ENCODE results near the gene MYO1F. TPM values are rescaled to one million over a fixed set of nuclear protein-coding genes. Genes with fewer than 3 reads are reported as not detected.
"Not testable (repeated sequence)": the region's sequence is repeated elsewhere in the genome, so short reads cannot be mapped to it uniquely, and the experiment has no call there.

MYO1F gene
- total and polyA plus RNA-seq, 10 of the 15 experiments (the other 5 are each of a cell fraction or from before 2014, with no cell fraction given) = 3.5 to 49.4 (median 31.3) TPM

- H3K36me3 ChIP-seq (ENCODE audit: control insufficient read depth in 2 of 2, insufficient read depth in 2 of 2, low read length in 1 of 2) = no peaks in the 10 kb centered on the region
- no peaks in the 10 kb centered on the region; the same call in 2 of the 3 replicates for H3K9me3 ChIP-seq (replicated peaks; ENCODE audit: control insufficient read depth, insufficient read depth, low read length)
- H3K27me3 ChIP-seq (replicated peaks in 1 of 2; ENCODE audit: control insufficient read depth in 2 of 2, insufficient read depth in 2 of 2, low read length in 1 of 2) = peaks cover 0 to 5% of the 10 kb centered on the region in 2 experiments; a peak in 1 of 4 replicates
- CTCF ChIA-PET = interaction anchor here (7.3 kb wide), 1 partner anchor 162 kb away, joined by 73 read pairs; the partner anchor contains the start of gene MARCHF2
- in situ Hi-C loops (cut with MboI) (loop anchor here (5.0 kb wide), 1 partner anchor 158 kb away; no protein-coding TSS in a partner anchor), intact Hi-C loops (cut with micrococcal nuclease; ENCODE audit: unreplicated experiment) (loop anchor here (5.0 kb wide), 1 partner anchor 163 kb away; the partner anchor contains the start of gene MARCHF2)
- H3K27ac ChIP-seq (ENCODE audit: control insufficient read depth, insufficient read depth) = no peak overlapping the region
- H2AFZ ChIP-seq (ENCODE audit: control insufficient read depth, low read depth, low read length) = no peak overlapping the region
- POLR2A ChIA-PET = interaction anchor here (2.9 kb wide), 1 partner anchor 62 kb away, joined by 7 read pairs; the partner anchor contains the start of gene ZNF414
- H3K79me2 ChIP-seq (ENCODE audit: control insufficient read depth, insufficient read depth, low read length) = no peaks in the 10 kb centered on the region
- TF ChIP-seq NR2C1 (IDR thresholded peaks at IDR 0.05) (no peak), PKNOX1 (IDR thresholded peaks at IDR 0.05) (peak; percentile 48; the same call in 1 of the 2 replicates)
- RAD21 ChIA-PET (ENCODE audit: unreplicated experiment) = no interaction called here
- SMC1A ChIA-PET (ENCODE audit: uncharacterized antibody, unreplicated experiment) = interaction anchor here (1.2 kb wide), 1 partner anchor 129 kb away, joined by 5 read pairs; no protein-coding TSS in a partner anchor
- H3K4me1 ChIP-seq (ENCODE audit: control insufficient read depth, insufficient read depth, low read length) = peaks cover 17% of the 10 kb centered on the region
- H3K9ac ChIP-seq (ENCODE audit: control insufficient read depth, insufficient read depth, low read length) = peak overlapping the region; percentile 39
- no TSS peak for BruUV-seq (replicated peaks)
- FAIRE-seq = no peak
- peak overlapping the region; percentile 88; the same call in 1 of the 2 replicates for H3K4me2 ChIP-seq (ENCODE audit: control insufficient read depth, insufficient read depth)
- ATAC-seq = no peak
- 46% methylated on average over 10 of the region's 10 CpGs for WGBS (ENCODE audit: insufficient coverage, insufficient replicate concordance, low lambda C conversion rate, missing lambda C conversion rate)
- no peaks in the 10 kb centered on the region for H4K20me1 ChIP-seq (ENCODE audit: control insufficient read depth, insufficient read depth)
- H3K4me3 ChIP-seq = peak overlapping the region; percentile 60; the same call in 1 of the 2 replicates
- DNase-seq (ENCODE audit: low read depth, low spot score) = no peak
Observed at GRCh38 chr19:8575467-8575997, 1.7 kb downstream of the MYO1F start.

- H3K4me2 ChIP-seq (ENCODE audit: control insufficient read depth, insufficient read depth); DNase-seq (ENCODE audit: low read depth, low spot score); H3K9ac ChIP-seq (ENCODE audit: control insufficient read depth, insufficient read depth, low read length); POLR2A ChIA-PET; RAD21 ChIA-PET (ENCODE audit: unreplicated experiment); intact Hi-C loops (cut with micrococcal nuclease; ENCODE audit: unreplicated experiment); H4K20me1 ChIP-seq (ENCODE audit: control insufficient read depth, insufficient read depth); FAIRE-seq; BruUV-seq (replicated peaks); H3K79me2 ChIP-seq (ENCODE audit: control insufficient read depth, insufficient read depth, low read length); SMC1A ChIA-PET (ENCODE audit: uncharacterized antibody, unreplicated experiment); in situ Hi-C loops (cut with MboI); H3K27ac ChIP-seq (ENCODE audit: control insufficient read depth, insufficient read depth); H3K36me3 ChIP-seq (ENCODE audit: control insufficient read depth in 2 of 2, insufficient read depth in 2 of 2, low read length in 1 of 2); ATAC-seq; H3K4me3 ChIP-seq; H3K9me3 ChIP-seq (replicated peaks; ENCODE audit: control insufficient read depth, insufficient read depth, low read length); H2AFZ ChIP-seq (ENCODE audit: control insufficient read depth, low read depth, low read length); H3K27me3 ChIP-seq (replicated peaks in 1 of 2; ENCODE audit: control insufficient read depth in 2 of 2, insufficient read depth in 2 of 2, low read length in 1 of 2): not testable (repeated sequence)
- CTCF ChIA-PET = interaction anchor here (1.1 kb wide), 1 partner anchor 115 kb away, joined by 4 read pairs; no protein-coding TSS in a partner anchor
- peaks cover 21% of the 10 kb centered on the region for H3K4me1 ChIP-seq (ENCODE audit: control insufficient read depth, insufficient read depth, low read length)
- WGBS (ENCODE audit: insufficient coverage, insufficient replicate concordance, low lambda C conversion rate, missing lambda C conversion rate) = 60% methylated on average over 7 of the region's 7 CpGs
Observed at GRCh38 chr19:8574619-8574922, 2.7 kb downstream of the MYO1F start.
